WTC11 (cell line): Measurements from ENCODE around the gene F2RL2. TPM values are rescaled to one million over a fixed set of nuclear protein-coding genes. Genes with fewer than 3 reads are reported as not detected.
"Not testable (repeated sequence)": the region's sequence is repeated elsewhere in the genome, so short reads cannot be mapped to it uniquely, and the experiment has no call there.

Experiments used
- ATAC-seq: fragments of 200-7000 bp; cut with Tn5 transposase; 2 replicates; pipeline ENCODE4 v1.10.0; 2021; ENCODE audit warnings: mild to moderate bottlenecking, moderate library complexity
- CTCF ChIA-PET: fragments of 300-600 bp; sonication (Branson Sonifier 250); formaldehyde crosslinking; loops from one replicate; lab custom pipeline; 2021; ENCODE audit warnings: antibody characterized with exemption; lab: Charles Lee
- POLR2A ChIA-PET: fragments of 350-600 bp; sonication (Branson Sonifier 250); formaldehyde crosslinking; loops from one replicate; lab custom pipeline; 2021; ENCODE audit warnings: antibody characterized with exemption; lab: Charles Lee
- DNase-seq: peaks from one replicate; pipeline ENCODE4 v3.0.0; 2021; ENCODE audit warnings: low spot score
- H3K27ac Mint-ChIP-seq: 2 replicates; pipeline ENCODE4 v1.8.0; 2021; ENCODE audit warnings: mixed read lengths
- H3K27me3 Mint-ChIP-seq: 2 replicates; pipeline ENCODE4 v1.8.0; 2021; ENCODE audit warnings: low read depth, mild to moderate bottlenecking, moderate library complexity, mixed read lengths
- H3K36me3 Mint-ChIP-seq: 2 replicates; pipeline ENCODE4 v1.8.0; 2021; ENCODE audit warnings: mixed read lengths
- H3K4me1 Mint-ChIP-seq: 2 replicates; pipeline ENCODE4 v1.8.0; 2022; ENCODE audit warnings: mixed read lengths
- H3K4me3 Mint-ChIP-seq: 2 replicates; pipeline ENCODE4 v1.8.0; 2021; ENCODE audit warnings: mild to moderate bottlenecking, moderate library complexity, mixed read lengths
- H3K9me3 Mint-ChIP-seq: 2 replicates; pipeline ENCODE4 v1.8.0; 2021; ENCODE audit warnings: mixed read lengths
- IRF2 ChIP-seq: sonication (generic); formaldehyde crosslinking; IDR thresholded peaks from 2 replicates; pipeline ENCODE4 v1.8.0; 2022; ENCODE audit warnings: low read depth, missing genetic modification reagents, borderline replicate concordance
- KAT7 ChIP-seq: sonication (generic); formaldehyde crosslinking; IDR thresholded peaks from 2 replicates; pipeline ENCODE4 v1.8.1; 2023; ENCODE audit warnings: missing genetic modification reagents, mild to moderate bottlenecking, borderline replicate concordance
- NR2C2 ChIP-seq: sonication (generic); formaldehyde crosslinking; IDR thresholded peaks from 2 replicates; pipeline ENCODE4 v1.8.0; 2022; ENCODE audit warnings: mild to moderate bottlenecking, missing genetic modification reagents
- SMAD4 ChIP-seq: sonication (generic); formaldehyde crosslinking; IDR thresholded peaks from 2 replicates; pipeline ENCODE4 v1.8.0; 2022; ENCODE audit warnings: mild to moderate bottlenecking, missing genetic modification reagents
- SOX15 ChIP-seq: fragments of 250-450 bp; sonication (Bioruptor Pico); IDR thresholded peaks from 2 replicates; pipeline ENCODE4 v1.9.0; 2021; ENCODE audit warnings: mild to moderate bottlenecking
- TEAD1 ChIP-seq: sonication (generic); formaldehyde crosslinking; IDR thresholded peaks from 2 replicates; pipeline ENCODE4 v1.8.0; 2022; ENCODE audit warnings: mild to moderate bottlenecking, missing genetic modification reagents
- ZNF138 ChIP-seq: sonication (generic); formaldehyde crosslinking; conservative IDR thresholded peaks from 2 replicates; pipeline ENCODE4 v1.8.1; 2022; ENCODE audit warnings: mild to moderate bottlenecking, moderate library complexity, missing genetic modification reagents
- ZNF317 ChIP-seq: sonication (generic); formaldehyde crosslinking; IDR thresholded peaks from 2 replicates; pipeline ENCODE4 v1.8.1; 2023; ENCODE audit warnings: low read depth, mild to moderate bottlenecking, moderate library complexity, missing genetic modification reagents, borderline replicate concordance
- total RNA-seq: library from RNA; stranded (reverse); gene quantifications from 3 replicates; pipeline ENCODE4 v1.2.3, GENCODE V29; 2021
- TF ChIP-seq, protein P1 (sequence below): sonication (generic); formaldehyde crosslinking; IDR thresholded peaks from 2 replicates; pipeline ENCODE4 v1.8.0; 2022; ENCODE audit warnings: mild to moderate bottlenecking, missing genetic modification reagents
- TF ChIP-seq, protein P2 (sequence below): sonication (generic); formaldehyde crosslinking; IDR thresholded peaks from 2 replicates; pipeline ENCODE4 v1.8.0; 2022; ENCODE audit warnings: missing genetic modification reagents
- TF ChIP-seq, protein P3 (sequence below): sonication (generic); formaldehyde crosslinking; conservative IDR thresholded peaks from 2 replicates; pipeline ENCODE4 v1.8.1; 2022; ENCODE audit warnings: mild to moderate bottlenecking, missing genetic modification reagents
- TF ChIP-seq, protein P4 (sequence below): sonication (generic); formaldehyde crosslinking; IDR thresholded peaks from 2 replicates; pipeline ENCODE4 v1.8.1; 2022; ENCODE audit warnings: missing genetic modification reagents, borderline replicate concordance
- TF ChIP-seq, protein P5 (sequence below): fragments of 250-450 bp; sonication (Bioruptor Pico); conservative IDR thresholded peaks from 2 replicates; pipeline ENCODE4 v1.9.0; 2021; ENCODE audit warnings: mild to moderate bottlenecking

The F2RL2 gene
- total RNA-seq, 1 experiment from 2014 or later, result not detected

DNA sequence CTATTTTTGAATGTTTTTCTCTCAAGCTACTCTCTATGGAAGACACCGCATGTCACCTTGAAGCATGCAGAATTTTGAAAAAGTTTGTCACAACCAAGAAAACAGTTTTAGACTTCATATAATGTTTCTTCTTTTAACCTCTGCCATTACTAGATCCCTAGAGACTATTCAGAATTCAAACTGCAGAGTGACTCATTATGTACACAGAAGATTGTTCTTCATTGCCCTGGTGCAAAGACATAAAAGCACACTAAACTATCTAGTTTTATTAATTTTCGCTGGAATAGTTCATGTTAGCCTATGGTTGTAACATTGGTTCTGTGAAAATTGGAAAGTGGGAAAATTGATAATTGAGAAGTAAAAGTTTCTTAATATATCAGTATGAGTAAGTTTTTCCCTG lies 18.4 kb downstream of the F2RL2 start (continued):
- TF ChIP-seq, protein P1, sequence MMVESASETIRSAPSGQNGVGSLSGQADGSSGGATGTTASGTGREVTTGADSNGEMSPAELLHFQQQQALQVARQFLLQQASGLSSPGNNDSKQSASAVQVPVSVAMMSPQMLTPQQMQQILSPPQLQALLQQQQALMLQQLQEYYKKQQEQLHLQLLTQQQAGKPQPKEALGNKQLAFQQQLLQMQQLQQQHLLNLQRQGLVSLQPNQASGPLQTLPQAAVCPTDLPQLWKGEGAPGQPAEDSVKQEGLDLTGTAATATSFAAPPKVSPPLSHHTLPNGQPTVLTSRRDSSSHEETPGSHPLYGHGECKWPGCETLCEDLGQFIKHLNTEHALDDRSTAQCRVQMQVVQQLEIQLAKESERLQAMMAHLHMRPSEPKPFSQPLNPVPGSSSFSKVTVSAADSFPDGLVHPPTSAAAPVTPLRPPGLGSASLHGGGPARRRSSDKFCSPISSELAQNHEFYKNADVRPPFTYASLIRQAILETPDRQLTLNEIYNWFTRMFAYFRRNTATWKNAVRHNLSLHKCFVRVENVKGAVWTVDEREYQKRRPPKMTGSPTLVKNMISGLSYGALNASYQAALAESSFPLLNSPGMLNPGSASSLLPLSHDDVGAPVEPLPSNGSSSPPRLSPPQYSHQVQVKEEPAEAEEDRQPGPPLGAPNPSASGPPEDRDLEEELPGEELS (CRISPR knock-in tag), result no peak

DNA sequence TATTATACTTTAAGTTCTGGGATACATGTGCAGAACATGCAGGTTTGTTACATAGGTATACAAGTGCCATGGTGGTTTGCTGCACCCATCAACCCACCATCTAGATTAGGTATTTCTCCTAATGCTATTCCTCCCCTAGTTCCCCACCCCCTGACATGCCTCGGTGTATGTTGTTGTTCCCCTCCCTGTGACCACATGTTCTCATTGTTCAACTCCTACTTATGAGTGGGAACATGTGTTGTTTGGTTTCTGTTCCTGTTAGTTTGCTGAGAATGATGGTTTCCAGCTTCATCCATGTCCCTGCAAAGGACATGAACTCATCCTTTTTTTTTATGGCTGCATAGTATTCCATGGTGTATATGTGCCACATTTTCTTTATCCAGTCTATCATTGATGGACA lies 19.2 kb downstream of the F2RL2 start:
- peaks cover 15% of the 10 kb centered on the region for H3K36me3 Mint-ChIP-seq
- CTCF ChIA-PET, result interaction anchor here (5.5 kb wide), 1 partner anchor 170 kb away, joined by 39 read pairs; no protein-coding TSS in a partner anchor

DNA sequence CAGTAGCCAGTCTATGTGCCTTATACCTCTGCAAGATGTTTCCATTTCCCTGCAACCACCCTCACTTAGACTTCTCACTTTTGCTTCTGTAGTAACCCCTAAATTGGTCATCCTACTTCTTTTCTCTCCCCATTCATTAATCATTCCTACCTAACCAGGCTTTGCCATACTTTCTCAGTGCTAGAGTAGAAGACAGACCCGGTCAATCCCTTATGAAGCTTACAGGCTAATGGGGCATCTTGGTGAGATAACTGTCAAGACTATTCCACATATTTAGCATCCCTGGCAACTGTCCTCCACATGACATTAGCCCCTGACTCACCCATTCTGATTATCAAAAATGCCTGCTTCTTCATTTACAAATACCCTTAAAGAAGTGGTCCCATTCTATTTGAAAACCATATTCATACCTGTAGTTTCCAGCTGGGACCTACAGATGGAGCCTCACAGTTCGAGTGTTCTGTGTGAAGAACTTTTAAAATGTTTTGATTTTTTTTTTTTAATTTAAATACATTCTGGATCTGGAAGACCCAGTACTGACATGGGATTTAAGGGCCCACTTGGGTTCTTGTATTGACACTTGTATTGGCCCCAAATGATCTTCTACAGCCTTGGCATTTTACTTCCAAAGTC lies 21.0 kb downstream of the F2RL2 start:
- no peaks in the 10 kb centered on the region for H3K9me3 Mint-ChIP-seq
- no peak for ATAC-seq
- peaks cover 16% of the 10 kb centered on the region for H3K36me3 Mint-ChIP-seq
- CTCF ChIA-PET, result interaction anchor here (0.6 to 5.5 kb wide), 23 partner anchors 9 to 294 kb away, joined by 3 to 39 read pairs (median 4); partner anchors contain the start of gene IQGAP2
- H3K4me1 Mint-ChIP-seq, result peaks cover 7% of the 10 kb centered on the region
- TF ChIP-seq NR2C2 (no peak), TEAD1 (CRISPR knock-in tag) (no peak), ZNF138 (CRISPR knock-in tag) (no peak), IRF2 (CRISPR knock-in tag) (no peak), KAT7 (CRISPR knock-in tag) (no peak), SMAD4 (CRISPR knock-in tag) (no peak), ZNF317 (CRISPR knock-in tag) (no peak), SOX15 (no peak)
- TF ChIP-seq, protein P2, sequence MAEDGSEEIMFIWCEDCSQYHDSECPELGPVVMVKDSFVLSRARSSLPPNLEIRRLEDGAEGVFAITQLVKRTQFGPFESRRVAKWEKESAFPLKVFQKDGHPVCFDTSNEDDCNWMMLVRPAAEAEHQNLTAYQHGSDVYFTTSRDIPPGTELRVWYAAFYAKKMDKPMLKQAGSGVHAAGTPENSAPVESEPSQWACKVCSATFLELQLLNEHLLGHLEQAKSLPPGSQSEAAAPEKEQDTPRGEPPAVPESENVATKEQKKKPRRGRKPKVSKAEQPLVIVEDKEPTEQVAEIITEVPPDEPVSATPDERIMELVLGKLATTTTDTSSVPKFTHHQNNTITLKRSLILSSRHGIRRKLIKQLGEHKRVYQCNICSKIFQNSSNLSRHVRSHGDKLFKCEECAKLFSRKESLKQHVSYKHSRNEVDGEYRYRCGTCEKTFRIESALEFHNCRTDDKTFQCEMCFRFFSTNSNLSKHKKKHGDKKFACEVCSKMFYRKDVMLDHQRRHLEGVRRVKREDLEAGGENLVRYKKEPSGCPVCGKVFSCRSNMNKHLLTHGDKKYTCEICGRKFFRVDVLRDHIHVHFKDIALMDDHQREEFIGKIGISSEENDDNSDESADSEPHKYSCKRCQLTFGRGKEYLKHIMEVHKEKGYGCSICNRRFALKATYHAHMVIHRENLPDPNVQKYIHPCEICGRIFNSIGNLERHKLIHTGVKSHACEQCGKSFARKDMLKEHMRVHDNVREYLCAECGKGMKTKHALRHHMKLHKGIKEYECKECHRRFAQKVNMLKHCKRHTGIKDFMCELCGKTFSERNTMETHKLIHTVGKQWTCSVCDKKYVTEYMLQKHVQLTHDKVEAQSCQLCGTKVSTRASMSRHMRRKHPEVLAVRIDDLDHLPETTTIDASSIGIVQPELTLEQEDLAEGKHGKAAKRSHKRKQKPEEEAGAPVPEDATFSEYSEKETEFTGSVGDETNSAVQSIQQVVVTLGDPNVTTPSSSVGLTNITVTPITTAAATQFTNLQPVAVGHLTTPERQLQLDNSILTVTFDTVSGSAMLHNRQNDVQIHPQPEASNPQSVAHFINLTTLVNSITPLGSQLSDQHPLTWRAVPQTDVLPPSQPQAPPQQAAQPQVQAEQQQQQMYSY (CRISPR knock-in tag), result no peak
- TF ChIP-seq, protein P3, sequence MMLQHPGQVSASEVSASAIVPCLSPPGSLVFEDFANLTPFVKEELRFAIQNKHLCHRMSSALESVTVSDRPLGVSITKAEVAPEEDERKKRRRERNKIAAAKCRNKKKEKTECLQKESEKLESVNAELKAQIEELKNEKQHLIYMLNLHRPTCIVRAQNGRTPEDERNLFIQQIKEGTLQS (CRISPR knock-in tag), result no peak
- TF ChIP-seq, protein P4, sequence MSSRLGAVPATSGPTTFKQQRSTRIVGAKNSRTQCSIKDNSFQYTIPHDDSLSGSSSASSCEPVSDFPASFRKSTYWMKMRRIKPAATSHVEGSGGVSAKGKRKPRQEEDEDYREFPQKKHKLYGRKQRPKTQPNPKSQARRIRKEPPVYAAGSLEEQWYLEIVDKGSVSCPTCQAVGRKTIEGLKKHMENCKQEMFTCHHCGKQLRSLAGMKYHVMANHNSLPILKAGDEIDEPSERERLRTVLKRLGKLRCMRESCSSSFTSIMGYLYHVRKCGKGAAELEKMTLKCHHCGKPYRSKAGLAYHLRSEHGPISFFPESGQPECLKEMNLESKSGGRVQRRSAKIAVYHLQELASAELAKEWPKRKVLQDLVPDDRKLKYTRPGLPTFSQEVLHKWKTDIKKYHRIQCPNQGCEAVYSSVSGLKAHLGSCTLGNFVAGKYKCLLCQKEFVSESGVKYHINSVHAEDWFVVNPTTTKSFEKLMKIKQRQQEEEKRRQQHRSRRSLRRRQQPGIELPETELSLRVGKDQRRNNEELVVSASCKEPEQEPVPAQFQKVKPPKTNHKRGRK (CRISPR knock-in tag), result no peak
- TF ChIP-seq, protein P5, sequence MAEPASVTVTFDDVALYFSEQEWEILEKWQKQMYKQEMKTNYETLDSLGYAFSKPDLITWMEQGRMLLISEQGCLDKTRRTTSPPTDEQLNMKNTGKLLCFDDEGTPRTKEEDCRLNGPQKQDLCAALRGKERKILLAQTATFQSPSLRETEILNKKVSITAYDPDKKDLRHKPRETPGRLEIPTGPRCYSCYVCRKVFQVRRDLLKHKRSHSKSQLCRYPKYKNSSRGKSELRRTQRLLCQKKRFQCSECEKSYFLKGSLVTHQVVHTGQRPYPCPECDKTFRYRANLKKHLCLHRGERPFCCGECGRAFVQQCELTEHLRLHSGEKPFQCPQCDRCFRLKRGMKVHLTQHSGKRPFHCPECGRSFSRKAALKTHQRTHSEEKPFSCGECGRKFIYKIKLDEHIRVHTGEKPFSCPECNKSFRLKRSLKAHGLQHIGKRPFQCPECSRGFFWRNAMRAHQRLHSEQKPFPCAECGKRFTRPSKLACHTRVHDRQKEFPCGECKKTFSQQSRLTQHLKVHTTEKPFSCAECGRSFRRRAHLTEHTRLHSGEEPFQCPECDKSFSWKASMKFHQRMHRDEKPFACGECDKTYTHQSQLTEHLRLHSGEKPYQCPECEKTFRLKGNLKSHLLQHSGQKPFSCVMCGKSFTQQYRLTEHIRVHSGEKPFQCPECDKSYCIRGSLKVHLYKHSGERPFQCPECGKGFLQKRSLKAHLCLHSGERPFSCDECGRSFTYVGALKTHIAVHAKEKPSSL (CRISPR knock-in tag), result no peak
- TF ChIP-seq, all 79 proteins: peak for 0
- Mint-ChIP-seq H3K4me3 (no peak overlapping the region), H3K27me3 (no peaks in the 10 kb centered on the region), H3K27ac (no peak overlapping the region)
- POLR2A ChIA-PET, result no interaction called here
- DNase-seq, result no peak

More for the DNA sequence above, 19.2 kb downstream of the F2RL2 start:
- H3K27ac Mint-ChIP-seq, DNase-seq, H3K9me3 Mint-ChIP-seq, ATAC-seq, H3K4me3 Mint-ChIP-seq, POLR2A ChIA-PET, H3K27me3 Mint-ChIP-seq: not testable (repeated sequence)
- peaks cover 14% of the 10 kb centered on the region for H3K4me1 Mint-ChIP-seq
